Astrocyte (in vitro differentiated cells and primary cell): ENCODE results near the gene TLCD1. TPM values are rescaled to one million over a fixed set of nuclear protein-coding genes. Genes with fewer than 3 reads are reported as not detected.

Experiments used
- DNase-seq: peaks from one replicate; pipeline ENCODE4 v3.0.0-alpha.2; 2010; ENCODE audit warnings: low read depth
- FAIRE-seq: peaks from 2 replicates; lab custom pipeline; 2011; peaks lifted over from hg19 to GRCh38; lab: Jason Lieb, UNC
- H2AFZ ChIP-seq: 2 replicates; pipeline ENCODE4 v1.6.0; 2012; ENCODE audit warnings: low read depth, low read length, inconsistent platforms
- H3K27ac ChIP-seq: 2 replicates; pipeline ENCODE4 v1.5.1; 2011; ENCODE audit warnings: low read depth, low read length, inconsistent platforms
- H3K27me3 ChIP-seq: 2 replicates; pipeline ENCODE4 v1.6.0; 2011; ENCODE audit warnings: low read length, inconsistent platforms; ENCODE audit not compliant: insufficient read depth
- H3K36me3 ChIP-seq: 2 replicates; pipeline ENCODE4 v1.5.1; 2011; ENCODE audit warnings: low read length, inconsistent platforms; ENCODE audit not compliant: insufficient read depth
- H3K4me1 ChIP-seq: 2 replicates; pipeline ENCODE4 v1.5.1; 2011; ENCODE audit warnings: low read length, inconsistent platforms; ENCODE audit not compliant: insufficient read depth
- H3K4me2 ChIP-seq: 2 replicates; pipeline ENCODE4 v1.6.0; 2012; ENCODE audit warnings: low read length, inconsistent platforms
- H3K4me3 ChIP-seq: 2 replicates; pipeline ENCODE4 v1.5.1; 2011; ENCODE audit warnings: low read depth, mild to moderate bottlenecking, low read length, inconsistent platforms; ENCODE audit not compliant: insufficient read depth
- H3K79me2 ChIP-seq: 2 replicates; pipeline ENCODE4 v1.6.0; 2012; ENCODE audit warnings: mild to moderate bottlenecking, low read length, inconsistent platforms; ENCODE audit not compliant: insufficient read depth
- H3K9ac ChIP-seq: 2 replicates; pipeline ENCODE4 v1.6.0; 2012; ENCODE audit warnings: mild to moderate bottlenecking, low read length, inconsistent platforms
- H3K9me3 ChIP-seq: 2 replicates; pipeline ENCODE4 v1.5.1; 2012; ENCODE audit warnings: low read depth, mild to moderate bottlenecking, low read length, inconsistent platforms; ENCODE audit not compliant: insufficient read depth
- H4K20me1 ChIP-seq: 2 replicates; pipeline ENCODE4 v1.6.0; 2012; ENCODE audit warnings: low read length, inconsistent platforms; ENCODE audit not compliant: insufficient read depth
- H3K27ac Mint-ChIP-seq: one replicate; pipeline ENCODE4 v1.8.0; 2021; ENCODE audit warnings: mild to moderate bottlenecking, mixed read lengths; ENCODE audit not compliant: unreplicated experiment
- H3K27me3 Mint-ChIP-seq: one replicate; pipeline ENCODE4 v1.8.0; 2021; ENCODE audit warnings: low read depth, mixed read lengths; ENCODE audit not compliant: unreplicated experiment
- H3K36me3 Mint-ChIP-seq: one replicate; pipeline ENCODE4 v1.8.0; 2021; ENCODE audit warnings: low read depth, mixed read lengths; ENCODE audit not compliant: unreplicated experiment
- H3K4me1 Mint-ChIP-seq: one replicate; pipeline ENCODE4 v1.8.0; 2021; ENCODE audit warnings: low read depth, mixed read lengths; ENCODE audit not compliant: unreplicated experiment
- H3K4me3 Mint-ChIP-seq: one replicate; pipeline ENCODE4 v1.8.0; 2021; ENCODE audit warnings: mild to moderate bottlenecking, moderate library complexity, mixed read lengths; ENCODE audit not compliant: unreplicated experiment
- H3K9me3 Mint-ChIP-seq: one replicate; pipeline ENCODE4 v1.8.0; 2021; ENCODE audit warnings: mild to moderate bottlenecking, mixed read lengths; ENCODE audit not compliant: unreplicated experiment
- CTCF ChIP-seq: IDR thresholded peaks from 2 replicates; pipeline ENCODE4 v1.5.1; 2011; ENCODE audit warnings: low read depth, mild to moderate bottlenecking, inconsistent platforms, low read length, moderate library complexity; ENCODE audit not compliant: insufficient read depth
- EZH2 ChIP-seq: IDR thresholded peaks from 2 replicates; pipeline ENCODE4 v1.6.1; 2012; ENCODE audit warnings: mild to moderate bottlenecking, low read length, inconsistent platforms; ENCODE audit not compliant: insufficient read depth
- total RNA-seq: library from RNA; stranded (reverse); gene quantifications from 2 replicates; pipeline ENCODE4 v1.2.1, GENCODE V29; 2021

TLCD1 gene
- total RNA-seq, 1 donor from 2014 or later, result 25.1 TPM

GRCh38 chr17:28749516-28750177 is 23.6 kb upstream of the TLCD1 start:
- H3K36me3 ChIP-seq, result peaks cover 23% of the 10 kb centered on the region
- DNase-seq (no peak), FAIRE-seq (no peak)
- peak overlapping the region; percentile 40 for H3K4me3 Mint-ChIP-seq
- H3K9me3 ChIP-seq, result no peaks in the 10 kb centered on the region
- H3K4me3 ChIP-seq, result no peak overlapping the region
- H3K4me1 Mint-ChIP-seq, result peaks cover 8% of the 10 kb centered on the region
- H2AFZ ChIP-seq, result no peak overlapping the region
- H3K9me3 Mint-ChIP-seq, result no peaks in the 10 kb centered on the region
- H3K36me3 Mint-ChIP-seq, result peaks cover 12% of the 10 kb centered on the region
- peaks cover 79% of the 10 kb centered on the region for H4K20me1 ChIP-seq
- H3K79me2 ChIP-seq, result peaks cover 62% of the 10 kb centered on the region
- peak overlapping the region; percentile 87 for H3K27ac Mint-ChIP-seq
- H3K27ac ChIP-seq, result no peak overlapping the region
- H3K4me1 ChIP-seq, result peaks cover 23% of the 10 kb centered on the region
- no peaks in the 10 kb centered on the region for H3K27me3 ChIP-seq
- no peak overlapping the region for H3K9ac ChIP-seq
- no peaks in the 10 kb centered on the region for H3K27me3 Mint-ChIP-seq
- no peak overlapping the region for H3K4me2 ChIP-seq
- TF ChIP-seq EZH2, result no peak
- TF ChIP-seq CTCF, result no peak

DNA sequence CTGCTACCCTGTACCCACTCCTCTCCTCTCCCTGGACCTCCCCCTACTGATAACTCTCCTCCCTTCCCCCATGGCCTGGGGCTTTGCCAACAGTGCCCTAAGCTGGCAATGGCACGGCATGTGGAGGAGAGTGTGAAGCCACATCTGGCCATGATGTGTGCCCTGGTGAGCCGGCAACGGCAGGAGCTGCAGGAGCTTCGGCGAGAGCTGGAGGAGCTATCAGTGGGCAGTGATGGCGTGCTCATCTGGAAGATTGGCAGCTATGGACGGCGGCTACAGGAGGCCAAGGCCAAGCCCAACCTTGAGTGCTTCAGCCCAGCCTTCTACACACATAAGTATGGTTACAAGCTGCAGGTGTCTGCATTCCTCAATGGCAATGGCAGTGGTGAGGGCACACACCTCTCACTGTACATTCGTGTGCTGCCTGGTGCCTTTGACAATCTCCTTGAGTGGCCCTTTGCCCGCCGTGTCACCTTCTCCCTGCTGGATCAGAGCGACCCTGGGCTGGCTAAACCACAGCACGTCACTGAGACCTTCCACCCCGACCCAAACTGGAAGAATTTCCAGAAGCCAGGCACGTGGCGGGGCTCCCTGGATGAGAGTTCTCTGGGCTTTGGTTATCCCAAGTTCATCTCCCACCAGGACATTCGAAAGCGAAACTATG is 23.0 kb upstream of the TLCD1 start:
- Histone ChIP-seq H3K27me3 (no peaks in the 10 kb centered on the region), H3K27ac (no peak overlapping the region), H3K4me1 (peaks cover 23% of the 10 kb centered on the region), H3K36me3 (peaks cover 23% of the 10 kb centered on the region), H2AFZ (no peak overlapping the region), H3K4me3 (no peak overlapping the region), H3K79me2 (peaks cover 68% of the 10 kb centered on the region), H3K9me3 (no peaks in the 10 kb centered on the region), H3K9ac (no peak overlapping the region), H3K4me2 (no peak overlapping the region), H4K20me1 (peaks cover 79% of the 10 kb centered on the region)
- FAIRE-seq, result no peak
- H3K4me3 Mint-ChIP-seq, result no peak overlapping the region
- peak overlapping the region; percentile 58 for H3K27ac Mint-ChIP-seq
- H3K4me1 Mint-ChIP-seq, result peaks cover 8% of the 10 kb centered on the region
- no peak for DNase-seq
- no peaks in the 10 kb centered on the region for H3K27me3 Mint-ChIP-seq
- peaks cover 12% of the 10 kb centered on the region for H3K36me3 Mint-ChIP-seq
- TF ChIP-seq EZH2 (no peak), CTCF (no peak)
- H3K9me3 Mint-ChIP-seq, result no peaks in the 10 kb centered on the region
